GM12891 (cell line): ENCODE measurements around the gene ATP6V1C2.

Source experiments
- DNase-seq: peaks from one replicate; pipeline ENCODE4 v3.0.0; 2011; ENCODE audit warnings: low spot score; ENCODE audit not compliant: insufficient read length
- FAIRE-seq: peaks from 2 replicates; lab custom pipeline; 2011; peaks lifted over from hg19 to GRCh38; lab: Jason Lieb, UNC
- PAX5 ChIP-seq: IDR thresholded peaks from 2 replicates; pipeline ENCODE4 v1.6.1; 2011; ENCODE audit warnings: low read length, moderate library complexity, mild to moderate bottlenecking; ENCODE audit not compliant: insufficient read depth, severe bottlenecking
- POLR2A ChIP-seq: IDR thresholded peaks from 2 replicates; pipeline ENCODE4 v1.6.1; 2011; ENCODE audit warnings: low read depth, low read length, control low read depth
- POLR2AphosphoS5 ChIP-seq: IDR thresholded peaks from 2 replicates; pipeline ENCODE4 v1.6.1; 2011; ENCODE audit warnings: low read depth, low read length, control low read depth
- POU2F2 ChIP-seq: IDR thresholded peaks from 2 replicates; pipeline ENCODE4 v1.6.1; 2011; ENCODE audit warnings: low read depth, mild to moderate bottlenecking, control low read depth, low read length, moderate library complexity
- SPI1 ChIP-seq: IDR thresholded peaks from 2 replicates; pipeline ENCODE4 v1.6.1; 2011; ENCODE audit warnings: low read depth, low read length, control low read depth
- TAF1 ChIP-seq: IDR thresholded peaks from 2 replicates; pipeline ENCODE4 v1.6.1; 2011; ENCODE audit warnings: low read depth, low read length, control low read depth

The ATP6V1C2 gene

DNA sequence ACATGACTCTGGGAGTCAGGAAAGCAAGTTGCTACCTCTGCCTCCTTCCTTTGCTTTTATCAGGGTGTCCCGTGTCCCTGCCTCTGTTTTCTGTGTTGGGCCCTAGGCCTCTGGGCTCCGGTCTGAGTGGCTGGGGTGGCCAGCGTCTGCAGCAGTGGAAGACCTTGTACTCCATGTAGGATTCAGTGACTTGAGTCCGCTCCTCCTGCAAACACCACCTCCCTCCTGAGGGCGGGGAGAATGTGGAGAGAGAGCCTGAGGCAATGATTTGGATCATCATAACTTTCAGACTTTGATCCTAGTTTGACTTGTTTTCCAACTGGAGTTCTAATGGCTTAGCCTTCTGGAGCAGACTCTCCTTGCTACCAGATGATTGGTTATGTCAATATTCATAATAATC, 30.8 kb downstream of the ATP6V1C2 start:
- DNase-seq (no peak), FAIRE-seq (no peak)
- TF ChIP-seq POLR2AphosphoS5 (no peak), SPI1 (no peak), TAF1 (no peak), POLR2A (no peak), PAX5 (no peak), POU2F2 (no peak)

GRCh38 chr2:10753156-10753555, 31.7 kb downstream of the ATP6V1C2 start:
- TF ChIP-seq SPI1 (no peak), PAX5 (no peak), POLR2A (no peak), POLR2AphosphoS5 (no peak), POU2F2 (no peak), TAF1 (no peak)
- FAIRE-seq (no peak), DNase-seq (no peak)

DNA sequence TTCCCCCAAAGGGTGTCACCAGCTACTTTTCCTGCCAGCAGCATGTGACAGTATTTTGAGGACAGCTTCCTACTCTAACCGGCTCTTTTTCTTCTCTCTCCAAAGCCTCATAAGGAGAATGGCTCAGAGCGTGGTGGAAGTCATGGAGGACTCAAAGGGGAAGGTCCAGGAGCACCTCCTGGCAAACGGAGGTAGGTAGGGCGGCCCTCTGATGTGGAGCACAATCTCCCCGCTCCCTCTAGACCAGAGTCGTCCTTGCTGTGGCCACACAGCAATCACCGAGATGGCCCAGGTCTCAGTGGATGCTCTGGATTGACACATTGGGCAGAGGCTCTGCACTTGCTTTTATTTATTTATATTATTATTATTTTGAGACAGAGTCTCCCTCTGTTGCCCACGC, 32.4 kb downstream of the ATP6V1C2 start:
- DNase-seq (no peak), FAIRE-seq (no peak)
- TF ChIP-seq POLR2A (no peak), SPI1 (no peak), TAF1 (no peak), PAX5 (no peak), POLR2AphosphoS5 (no peak), POU2F2 (no peak)

DNA sequence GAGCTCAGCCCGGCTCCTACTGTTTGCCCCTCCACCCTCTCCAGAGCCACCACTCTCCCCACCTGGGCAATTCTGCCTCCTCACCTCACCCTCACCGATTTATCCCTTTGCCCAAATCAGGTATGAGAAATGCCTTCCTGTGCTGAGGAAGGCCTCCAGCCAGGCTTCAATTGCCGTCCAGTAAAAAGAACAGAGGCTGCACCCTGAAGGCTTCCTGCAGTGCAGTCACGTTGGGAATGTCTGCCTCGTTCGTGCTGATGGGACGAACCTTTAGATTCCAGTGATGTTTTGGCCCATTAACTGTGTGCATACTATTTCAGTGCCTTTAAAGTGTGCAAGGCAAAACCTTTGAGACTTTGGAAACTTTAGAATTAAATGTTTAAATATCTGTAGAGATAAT, 34.2 kb downstream of the ATP6V1C2 start:
- DNase-seq: no peak
- FAIRE-seq: no peak
- TF ChIP-seq PAX5 (no peak), SPI1 (no peak), TAF1 (no peak), POU2F2 (no peak), POLR2AphosphoS5 (no peak), POLR2A (no peak)

- TF ChIP-seq POLR2A (no peak), POU2F2 (no peak), SPI1 (no peak), TAF1 (no peak), POLR2AphosphoS5 (no peak), PAX5 (no peak)
- FAIRE-seq (no peak), DNase-seq (no peak)
These were observed 36.4 kb downstream of the ATP6V1C2 start for GRCh38 chr2:10757814-10758286.

- FAIRE-seq (no peak), DNase-seq (no peak)
- TF ChIP-seq POLR2AphosphoS5 (no peak), POLR2A (no peak), PAX5 (no peak), POU2F2 (no peak), SPI1 (no peak), TAF1 (no peak)
These were observed 37.8 kb downstream of the ATP6V1C2 start for GRCh38 chr2:10759151-10759714.

DNA sequence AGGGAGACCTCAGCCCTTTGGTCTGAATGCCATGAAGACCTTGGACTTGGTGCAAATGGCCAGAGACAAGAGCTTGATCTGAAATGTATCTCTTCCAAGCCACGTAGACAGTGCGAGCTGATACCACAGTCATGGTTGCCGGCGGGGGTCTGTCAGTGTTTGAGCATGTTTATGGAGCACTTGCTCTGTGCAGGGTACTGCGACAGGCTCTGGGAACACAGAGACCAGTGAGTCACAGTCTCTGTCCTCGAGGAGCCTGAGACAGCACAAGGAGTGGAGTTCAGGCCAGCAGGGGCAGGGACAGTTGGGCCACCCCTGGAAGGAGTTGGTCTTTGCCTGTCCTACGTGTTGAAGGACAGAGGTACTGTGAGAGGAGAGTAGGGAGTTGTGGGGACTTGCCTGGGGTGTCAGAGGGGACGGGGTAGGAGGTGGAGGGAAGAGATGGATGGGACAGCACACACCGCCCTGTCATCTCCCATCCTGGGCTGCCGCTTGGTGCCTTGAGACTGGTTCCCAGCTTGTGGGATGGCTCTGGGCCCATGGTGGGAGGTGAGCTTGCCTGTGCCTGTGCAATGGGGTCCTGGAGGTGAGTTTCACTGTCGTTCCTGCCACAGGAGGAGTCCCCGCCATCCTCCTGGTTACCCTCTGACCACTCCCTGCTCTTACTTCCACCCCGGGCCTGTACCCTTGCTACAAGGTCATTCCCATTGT, 39.5 kb downstream of the ATP6V1C2 start:
- FAIRE-seq (no peak), DNase-seq (no peak)
- TF ChIP-seq POLR2AphosphoS5: no peak
- no peak for TF ChIP-seq POLR2A
- TF ChIP-seq SPI1: no peak
- TF ChIP-seq POU2F2: no peak
- no peak for TF ChIP-seq PAX5
- no peak for TF ChIP-seq TAF1

GRCh38 chr2:10761591-10761990, 40.2 kb downstream of the ATP6V1C2 start:
- TF ChIP-seq POLR2AphosphoS5 (no peak), POU2F2 (no peak)
- DNase-seq (no peak), FAIRE-seq (no peak)

DNA sequence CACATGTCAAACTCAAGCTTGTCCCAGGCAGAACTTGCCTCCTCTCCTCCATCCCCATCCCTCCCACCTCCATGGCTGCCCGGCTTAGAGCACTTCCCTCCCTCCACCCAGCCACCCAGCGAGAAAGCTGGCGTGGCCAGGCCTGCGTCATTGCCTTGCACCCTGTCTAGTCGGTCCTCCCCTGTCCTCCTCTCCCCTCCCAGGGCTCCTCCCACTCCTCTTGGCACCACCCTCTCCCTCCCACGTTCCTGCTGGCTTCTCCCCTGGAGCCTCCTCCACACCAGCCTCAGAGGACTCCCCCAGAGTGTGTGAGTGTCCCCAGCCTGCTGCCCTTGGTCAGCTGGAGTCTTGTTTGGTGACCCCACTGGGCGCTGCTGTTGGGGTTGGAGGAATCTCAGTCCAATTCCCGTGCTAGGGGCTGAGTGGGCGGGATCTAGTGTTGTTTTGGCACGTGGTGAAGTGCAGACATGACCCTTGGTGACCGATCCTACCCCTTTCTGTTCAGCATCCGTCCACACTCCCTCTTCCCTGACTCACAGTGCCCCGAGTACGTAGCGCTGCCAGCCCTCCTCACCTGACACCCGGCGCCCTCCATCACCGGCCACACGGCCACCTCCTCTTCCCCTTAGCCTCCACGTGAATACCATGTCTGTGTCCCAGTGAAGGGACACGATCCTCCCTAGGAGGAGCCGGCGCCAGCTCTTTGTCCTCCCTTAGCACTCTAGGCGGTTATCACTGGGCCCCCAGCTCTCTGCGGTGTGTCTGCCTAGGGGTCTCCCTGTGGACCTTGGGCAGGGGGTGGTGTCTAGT, 41.4 kb downstream of the ATP6V1C2 start:
- FAIRE-seq (no peak), DNase-seq (no peak)
- TF ChIP-seq POLR2AphosphoS5 (no peak), TAF1 (no peak), POU2F2 (no peak), POLR2A (no peak), PAX5 (no peak), SPI1 (no peak)

- FAIRE-seq (no peak), DNase-seq (no peak)
- TF ChIP-seq TAF1: no peak
These were observed 42.0 kb downstream of the ATP6V1C2 start for GRCh38 chr2:10763461-10763800.
